Measurements from ENCODE around the gene KCNK3. TPM values are rescaled to one million over a fixed set of nuclear protein-coding genes. Genes with fewer than 3 reads are reported as not detected.

The KCNK3 gene
- total and polyA plus RNA-seq, 2 of the 13 experiments (the other 11 are each of a cell fraction or from before 2014, with no cell fraction given): not detected

GRCh38 chr2:26764078-26764887, 71.8 kb downstream of the KCNK3 start, which contains the start of gene SLC35F6 (continued):
- TF ChIP-seq ZNF543 (CRISPR knock-in tag; IDR thresholded peaks at IDR 0.05) (no peak), MAFF (IDR thresholded peaks at IDR 0.05; ENCODE audit: low read depth, low read length) (no peak), NBN (conservative IDR thresholded peaks at IDR 0.05) (no peak), ZNF160 (CRISPR knock-in tag; IDR thresholded peaks at IDR 0.05) (peak; percentile 71; the same call in 1 of the 2 replicates), ZNF274 (CRISPR knock-in tag; IDR thresholded peaks at IDR 0.05) (peak; percentile 95), TAF15 (IDR thresholded peaks at IDR 0.05; ENCODE audit: low read depth, low read length, poor library complexity, severe bottlenecking) (no peak), PRDM15 (CRISPR knock-in tag; IDR thresholded peaks at IDR 0.05) (no peak), RNF219 (CRISPR knock-in tag; IDR thresholded peaks at IDR 0.05) (no peak), ZNF691 (CRISPR knock-in tag; IDR thresholded peaks at IDR 0.05; ENCODE audit: borderline replicate concordance, low read depth) (no peak; the same call in 1 of the 2 replicates), SIX1 (CRISPR knock-in tag; IDR thresholded peaks at IDR 0.05; ENCODE audit: borderline replicate concordance) (no peak), ZNF512B (CRISPR knock-in tag; IDR thresholded peaks at IDR 0.05; ENCODE audit: borderline replicate concordance) (0 out of 2 replicates have a peak, but pooled peaks have one; percentile 33), SSRP1 (CRISPR knock-in tag; IDR thresholded peaks at IDR 0.05) (no peak; the same call in 1 of the 2 replicates), CBX2 (IDR thresholded peaks at IDR 0.05; ENCODE audit: low read depth, low read length) (no peak), CBX2 (CRISPR knock-in tag; IDR thresholded peaks at IDR 0.05; ENCODE audit: low read depth) (no peak; the same call in 1 of the 2 replicates), SMAD9 (CRISPR knock-in tag; IDR thresholded peaks at IDR 0.05) (0 out of 2 replicates have a peak, but pooled peaks have one; percentile 64), MXD1 (CRISPR knock-in tag; IDR thresholded peaks at IDR 0.05) (peak; percentile 77)

Measured in HepG2 (cell line).